GM12878 (cell line): ENCODE measurements around the gene OLR1. TPM values are rescaled to one million over a fixed set of nuclear protein-coding genes. Genes with fewer than 3 reads are reported as not detected.

ENCODE experiments used
- ATAC-seq: fragments of 200-7000 bp; cut with Tn5 transposase; 3 replicates; pipeline ENCODE4 v1.9.1; 2020; ENCODE audit warnings: mild to moderate bottlenecking, moderate library complexity
- BruUV-seq: library from RNA; stranded (reverse); fragments of 400-500 nt; replicated peaks from 2 replicates; lab custom pipeline; 2021; lab: Mats Ljungman, UMichigan
- CTCF ChIA-PET: fragments of 300-600 bp; sonication (Branson Sonifier 250); formaldehyde crosslinking; extraction: SDS; loops from one replicate; lab custom pipeline; 2021; ENCODE audit warnings: inconsistent platforms; lab: Yijun Ruan, JAX
- POLR2A ChIA-PET: fragments of 350-600 bp; formaldehyde crosslinking; extraction: SDS; loops from one replicate; lab custom pipeline; 2021; ENCODE audit warnings: inconsistent platforms; lab: Charles Lee
- RAD21 ChIA-PET: fragments of 300-600 bp; sonication (Branson Sonifier 250); formaldehyde crosslinking; loops from one replicate; lab custom pipeline; 2023; ENCODE audit warnings: antibody characterized with exemption; ENCODE audit not compliant: unreplicated experiment; lab: Charles Lee
- SMC1A ChIA-PET: fragments of 300-600 bp; sonication (Branson Sonifier 250); formaldehyde crosslinking; loops from one replicate; lab custom pipeline; 2023; ENCODE audit not compliant: unreplicated experiment, uncharacterized antibody; lab: Charles Lee
- DNase-seq: peaks from one replicate; pipeline ENCODE4 v3.0.0-alpha.2; 2011; ENCODE audit warnings: low read depth, low spot score
- FAIRE-seq: peaks from 3 replicates; lab custom pipeline; 2011; peaks lifted over from hg19 to GRCh38; lab: Jason Lieb, UNC
- H2AFZ ChIP-seq: 2 replicates; pipeline ENCODE4 v1.6.0; 2011; ENCODE audit warnings: low read depth, low read length, control low read depth; ENCODE audit not compliant: control insufficient read depth
- H3K27ac ChIP-seq: 2 replicates; pipeline ENCODE4 v1.5.1; 2011; ENCODE audit warnings: control low read depth; ENCODE audit not compliant: control insufficient read depth, insufficient read depth
- H3K27me3 ChIP-seq, 2 experiments: replicated peaks in 1 of 2; 2 replicates each; pipeline versions ENCODE4 v1.6.0 to v1.6.1; 2011; ENCODE audit warnings: low read length in 1 of 2; ENCODE audit not compliant: control insufficient read depth in 2 of 2, insufficient read depth in 2 of 2
- H3K36me3 ChIP-seq, 2 experiments: 2 replicates each; pipeline ENCODE4 v1.5.1; 2011; ENCODE audit warnings: low read length in 1 of 2; ENCODE audit not compliant: control insufficient read depth in 2 of 2, insufficient read depth in 2 of 2
- H3K4me1 ChIP-seq: 2 replicates; pipeline ENCODE4 v1.6.1; 2011; ENCODE audit warnings: mild to moderate bottlenecking, low read length, moderate library complexity, mixed read lengths; ENCODE audit not compliant: control insufficient read depth, insufficient read depth
- H3K4me2 ChIP-seq: 2 replicates; pipeline ENCODE4 v1.6.0; 2011; ENCODE audit warnings: control low read depth; ENCODE audit not compliant: control insufficient read depth, insufficient read depth
- H3K4me3 ChIP-seq: fragments of 200-600 bp; sonication (generic); 2 replicates; pipeline ENCODE4 v1.5.1; 2016
- H3K79me2 ChIP-seq: 2 replicates; pipeline ENCODE4 v1.6.0; 2011; ENCODE audit warnings: low read length; ENCODE audit not compliant: control insufficient read depth, insufficient read depth
- H3K9ac ChIP-seq: 2 replicates; pipeline ENCODE4 v1.8.0; 2011; ENCODE audit warnings: low read length, control low read depth, mixed read lengths; ENCODE audit not compliant: control insufficient read depth, insufficient read depth
- H3K9me3 ChIP-seq: replicated peaks from 3 replicates; pipeline ENCODE4 v1.5.1; 2011; ENCODE audit warnings: mild to moderate bottlenecking, low read length; ENCODE audit not compliant: control insufficient read depth, insufficient read depth
- H4K20me1 ChIP-seq: 2 replicates; pipeline ENCODE4 v1.6.0; 2011; ENCODE audit not compliant: control insufficient read depth, insufficient read depth
- ATF3 ChIP-seq: IDR thresholded peaks from 2 replicates; pipeline ENCODE4 v1.6.1; 2011; ENCODE audit warnings: low read depth, mild to moderate bottlenecking, low read length, moderate library complexity, borderline replicate concordance; ENCODE audit errors: extremely low read depth
- BCLAF1 ChIP-seq: fragments of 450-650 bp; IDR thresholded peaks from 2 replicates; pipeline ENCODE4 v1.6.1; 2017; ENCODE audit warnings: antibody characterized with exemption, mild to moderate bottlenecking, moderate library complexity
- DPF2 ChIP-seq: fragments of 450-650 bp; IDR thresholded peaks from 2 replicates; pipeline ENCODE4 v1.6.1; 2017; ENCODE audit warnings: mild to moderate bottlenecking
- EED ChIP-seq: sonication (generic); IDR thresholded peaks from 2 replicates; pipeline ENCODE4 v1.6.1; 2016; ENCODE audit warnings: antibody characterized with exemption, low read depth
- HCFC1 ChIP-seq: fragments of 150-350 bp; IDR thresholded peaks from 2 replicates; pipeline ENCODE4 v1.6.1; 2014; ENCODE audit warnings: low read length
- IRF4 ChIP-seq: IDR thresholded peaks from 2 replicates; pipeline ENCODE4 v1.6.1; 2011; ENCODE audit warnings: low read depth, low read length
- POU2F2 ChIP-seq: IDR thresholded peaks from 3 replicates; pipeline ENCODE4 v1.6.1; 2011; ENCODE audit warnings: low read depth, mild to moderate bottlenecking, low read length, borderline replicate concordance
- RB1 ChIP-seq: fragments of 450-650 bp; formaldehyde crosslinking; IDR thresholded peaks from 2 replicates; pipeline ENCODE4 v1.6.1; 2017; ENCODE audit warnings: mild to moderate bottlenecking, borderline replicate concordance
- RCOR1 ChIP-seq: conservative IDR thresholded peaks from 2 replicates; pipeline ENCODE4 v1.6.1; 2012; ENCODE audit warnings: low read depth, low read length, improper control_type of control experiment
- SKIL ChIP-seq: fragments of 450-650 bp; IDR thresholded peaks from 2 replicates; pipeline ENCODE4 v1.6.1; 2017; ENCODE audit warnings: mild to moderate bottlenecking, low read depth, inconsistent platforms; ENCODE audit not compliant: poor library complexity, severe bottlenecking
- ZZZ3 ChIP-seq: IDR thresholded peaks from 2 replicates; pipeline ENCODE4 v1.6.1; 2011; ENCODE audit warnings: low read depth; ENCODE audit not compliant: control insufficient read depth, insufficient read length
- WGBS: methylation state at CpG from one replicate; pipeline ENCODE4 v1.1.6; 2016; ENCODE audit warnings: low lambda C conversion rate; ENCODE audit not compliant: insufficient replicate concordance, insufficient coverage; ENCODE audit errors: missing lambda C conversion rate; 5-methylcytosine and 5-hydroxymethylcytosine counted together
- in situ Hi-C: fragments of 300-500 bp; cut with MboI; formaldehyde crosslinking; loops from 9 replicates; pipeline ENCODE4 v1.14.3; 2018; ENCODE audit warnings: mixed read lengths
- intact Hi-C: fragments of 100-400 bp; cut with micrococcal nuclease; formaldehyde crosslinking; loops from one replicate; pipeline ENCODE4 v1.14.2; 2022; ENCODE audit not compliant: unreplicated experiment
- polyA plus RNA-seq, 11 experiments: library from polyadenylated mRNA; depleted of rRNA in 4 of 11; unstranded in 6 of 11; stranded (reverse) in 5 of 11; fragments of >200 nt; fragmentation: Nextera tagmentation in 4 of 11; fragmentation: Illumina TruSeq in 1 of 11; extraction: Ambion mirVana in 4 of 11; extraction: Trizol in 1 of 11; gene quantifications; 1 replicate in 1 of 11; 2 replicates in 10 of 11; pipeline versions ENCODE4 v1.2.1 to v1.2.3, GENCODE V29; 2011 to 2016; ENCODE audit warnings: inconsistent platforms in 2 of 11, missing spikeins in 2 of 11, low read depth in 1 of 11
- total RNA-seq, 4 experiments: library from RNA; depleted of rRNA in 3 of 4; stranded (reverse); fragments of >200 nt in 3 of 4; fragmentation: Illumina TruSeq in 1 of 4; extraction: Trizol in 1 of 4; gene quantifications; 2 replicates each; pipeline versions ENCODE4 v1.2.1 to v1.2.3, GENCODE V29; 2013 to 2021
- TF ChIP-seq, protein P1 (sequence below): fragments of 150-350 bp; IDR thresholded peaks from 2 replicates; pipeline ENCODE4 v1.6.1; 2016; ENCODE audit warnings: low read depth, low read length

The OLR1 gene
- total and polyA plus RNA-seq, 10 of the 15 experiments (the other 5 are each of a cell fraction or from before 2014, with no cell fraction given) = 0.08 TPM; not detected in 9

DNA sequence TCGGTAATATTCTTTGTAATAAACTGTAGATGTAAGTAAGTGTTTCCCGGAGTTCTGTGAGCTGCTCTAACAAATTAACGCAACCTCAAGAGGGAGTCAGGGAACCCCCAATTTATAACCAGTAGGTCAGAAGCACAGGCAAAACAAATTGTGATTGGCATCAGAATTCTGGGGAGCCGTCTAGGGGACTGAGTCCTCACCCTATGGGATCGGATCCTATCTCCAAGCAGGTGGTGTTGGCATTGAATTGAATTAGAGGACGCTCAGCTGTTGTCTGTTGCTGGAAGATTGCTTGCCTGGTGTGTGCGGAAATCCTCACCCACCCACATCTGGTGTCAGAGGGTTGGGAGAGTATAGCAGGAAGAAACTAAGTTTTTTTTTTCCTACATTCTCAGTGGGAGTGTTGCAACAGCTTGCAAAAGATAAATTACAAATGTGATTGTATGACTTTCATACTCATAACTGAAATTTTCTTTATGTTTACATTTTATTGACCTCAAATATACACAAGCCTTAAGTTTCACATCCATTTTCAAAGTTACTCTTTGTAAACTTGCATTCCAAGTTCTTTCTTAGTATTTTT is 12.4 kb upstream of the OLR1 start:
- SMC1A ChIA-PET = no interaction called here
- intact Hi-C loops = no loop called here

More for the DNA sequence above, 12.4 kb upstream of the OLR1 start:
- ChIA-PET POLR2A (no interaction called here), CTCF (interaction anchor here (1.3 kb wide), 1 partner anchor 10 kb away, joined by 6 read pairs; no protein-coding TSS in a partner anchor), RAD21 (no interaction called here)
- Histone ChIP-seq H3K4me1 (no peaks in the 10 kb centered on the region), H4K20me1 (no peaks in the 10 kb centered on the region), H3K4me2 (no peak overlapping the region), H3K36me3 (no peaks in the 10 kb centered on the region), H3K9ac (no peak overlapping the region), H3K4me3 (no peak overlapping the region), H3K79me2 (no peaks in the 10 kb centered on the region), H3K27me3 (no peaks in the 10 kb centered on the region), H2AFZ (no peak overlapping the region), H3K27ac (no peak overlapping the region), H3K9me3 (no peaks in the 10 kb centered on the region)
- TF ChIP-seq SKIL (no peak), POU2F2 (no peak), IRF4 (no peak), ZZZ3 (no peak), EED (no peak), DPF2 (no peak), ATF3 (no peak), HCFC1 (no peak), BCLAF1 (no peak), RCOR1 (no peak), RB1 (no peak)
- TF ChIP-seq, protein P1, sequence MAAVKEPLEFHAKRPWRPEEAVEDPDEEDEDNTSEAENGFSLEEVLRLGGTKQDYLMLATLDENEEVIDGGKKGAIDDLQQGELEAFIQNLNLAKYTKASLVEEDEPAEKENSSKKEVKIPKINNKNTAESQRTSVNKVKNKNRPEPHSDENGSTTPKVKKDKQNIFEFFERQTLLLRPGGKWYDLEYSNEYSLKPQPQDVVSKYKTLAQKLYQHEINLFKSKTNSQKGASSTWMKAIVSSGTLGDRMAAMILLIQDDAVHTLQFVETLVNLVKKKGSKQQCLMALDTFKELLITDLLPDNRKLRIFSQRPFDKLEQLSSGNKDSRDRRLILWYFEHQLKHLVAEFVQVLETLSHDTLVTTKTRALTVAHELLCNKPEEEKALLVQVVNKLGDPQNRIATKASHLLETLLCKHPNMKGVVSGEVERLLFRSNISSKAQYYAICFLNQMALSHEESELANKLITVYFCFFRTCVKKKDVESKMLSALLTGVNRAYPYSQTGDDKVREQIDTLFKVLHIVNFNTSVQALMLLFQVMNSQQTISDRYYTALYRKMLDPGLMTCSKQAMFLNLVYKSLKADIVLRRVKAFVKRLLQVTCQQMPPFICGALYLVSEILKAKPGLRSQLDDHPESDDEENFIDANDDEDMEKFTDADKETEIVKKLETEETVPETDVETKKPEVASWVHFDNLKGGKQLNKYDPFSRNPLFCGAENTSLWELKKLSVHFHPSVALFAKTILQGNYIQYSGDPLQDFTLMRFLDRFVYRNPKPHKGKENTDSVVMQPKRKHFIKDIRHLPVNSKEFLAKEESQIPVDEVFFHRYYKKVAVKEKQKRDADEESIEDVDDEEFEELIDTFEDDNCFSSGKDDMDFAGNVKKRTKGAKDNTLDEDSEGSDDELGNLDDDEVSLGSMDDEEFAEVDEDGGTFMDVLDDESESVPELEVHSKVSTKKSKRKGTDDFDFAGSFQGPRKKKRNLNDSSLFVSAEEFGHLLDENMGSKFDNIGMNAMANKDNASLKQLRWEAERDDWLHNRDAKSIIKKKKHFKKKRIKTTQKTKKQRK = no peak
- ATAC-seq = no peak
- 62% methylated on average over 7 of the region's 7 CpGs for WGBS
- in situ Hi-C loops = no loop called here
- DNase-seq = no peak
- BruUV-seq = no TSS peak
- FAIRE-seq = no peak
